NCI-H1105 treated with DMSO at 0.1 percent for 48 hours (cell line): ENCODE results near the gene P2RY6.
"Not testable (repeated sequence)": the region's sequence is repeated elsewhere in the genome, so short reads cannot be mapped to it uniquely, and the experiment has no call there.

Experiments used
- DNase-seq: peaks from one replicate; lab custom pipeline; 2025; lab: John Stamatoyannopoulos, UW

The P2RY6 gene, protein sequence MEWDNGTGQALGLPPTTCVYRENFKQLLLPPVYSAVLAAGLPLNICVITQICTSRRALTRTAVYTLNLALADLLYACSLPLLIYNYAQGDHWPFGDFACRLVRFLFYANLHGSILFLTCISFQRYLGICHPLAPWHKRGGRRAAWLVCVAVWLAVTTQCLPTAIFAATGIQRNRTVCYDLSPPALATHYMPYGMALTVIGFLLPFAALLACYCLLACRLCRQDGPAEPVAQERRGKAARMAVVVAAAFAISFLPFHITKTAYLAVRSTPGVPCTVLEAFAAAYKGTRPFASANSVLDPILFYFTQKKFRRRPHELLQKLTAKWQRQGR

GRCh38 chr11:73271936-73272679 lies at the start of gene P2RY6:
TSS of gene P2RY6 (plus strand) at chr11:73272338. CDS start at chr11:73296519, 24,181 bp downstream.
- DNase-seq = no peak

- no peak for DNase-seq
These were observed 48.0 kb upstream of the P2RY6 start for GRCh38 chr11:73223998-73224730.

DNA sequence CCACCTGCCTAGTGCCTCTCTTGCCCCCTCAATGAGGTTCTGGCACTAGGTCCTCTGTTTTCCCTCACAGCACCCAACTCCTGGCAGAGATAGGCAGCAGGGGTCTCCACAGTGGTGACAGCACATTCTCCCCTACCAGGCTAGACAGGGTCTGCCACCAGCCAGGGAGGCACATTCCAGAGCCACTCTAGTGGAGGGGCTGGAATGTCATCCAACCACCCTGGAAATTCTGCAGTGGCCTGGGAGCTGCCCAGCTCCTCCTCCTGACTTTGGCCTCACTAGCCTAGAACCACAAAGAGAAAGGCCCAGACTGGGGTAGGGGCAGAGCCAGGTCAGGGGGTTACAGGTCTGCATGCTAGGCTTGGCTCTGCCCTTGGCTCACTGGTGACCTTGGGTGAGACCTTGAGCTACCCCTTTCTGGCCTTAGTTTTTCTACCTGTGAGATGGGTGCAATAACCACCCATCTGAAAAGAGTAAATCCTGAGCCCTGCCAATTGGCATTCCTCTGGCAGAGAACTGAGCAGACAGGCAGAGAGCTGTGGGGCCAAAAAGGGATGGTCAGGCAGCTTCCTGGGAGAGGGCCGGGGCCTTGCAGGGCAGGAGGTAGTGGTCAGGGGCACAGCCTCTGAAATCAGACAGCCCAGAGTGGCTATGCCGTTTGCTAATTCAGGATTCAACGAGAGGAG lies 47.0 kb upstream of the P2RY6 start:
- no peak for DNase-seq

GRCh38 chr11:73225851-73226250 lies 46.3 kb upstream of the P2RY6 start:
- DNase-seq = no peak

- DNase-seq = no peak
These were observed 45.7 kb upstream of the P2RY6 start for GRCh38 chr11:73226297-73227006.

DNA sequence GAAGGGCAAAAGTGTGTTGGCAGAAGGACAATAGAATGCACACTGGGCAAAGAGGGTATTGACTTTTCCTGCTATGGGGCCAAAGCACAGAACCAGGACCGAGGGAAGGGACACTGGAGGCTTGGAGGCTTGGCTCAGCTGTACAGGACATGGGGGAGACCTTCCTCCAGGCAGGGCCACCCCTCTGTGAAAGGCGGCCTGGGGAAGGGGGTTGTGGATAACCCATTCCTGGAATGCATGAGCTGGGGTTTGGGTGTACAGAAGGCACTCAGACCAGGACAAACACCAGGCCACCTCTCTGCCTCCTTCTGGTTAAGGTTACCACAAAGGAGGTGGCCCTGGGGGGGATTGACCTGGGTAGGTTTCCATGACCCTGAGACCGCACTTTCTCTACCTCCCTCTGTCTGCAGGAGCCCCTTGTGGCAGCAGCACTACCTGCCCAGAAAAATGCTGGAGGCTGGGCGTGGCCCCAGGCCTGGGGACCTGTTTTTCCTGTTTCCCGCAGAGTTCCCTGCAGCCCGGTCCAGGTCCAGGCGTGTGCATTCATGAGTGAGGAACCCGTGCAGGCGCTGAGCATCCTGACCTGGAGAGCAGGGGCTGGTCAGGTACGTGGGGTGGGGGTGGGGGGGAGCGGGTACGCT lies 44.4 kb upstream of the P2RY6 start:
- no peak for DNase-seq

- no peak for DNase-seq
These were observed 43.6 kb upstream of the P2RY6 start for GRCh38 chr11:73228268-73229134.

DNA sequence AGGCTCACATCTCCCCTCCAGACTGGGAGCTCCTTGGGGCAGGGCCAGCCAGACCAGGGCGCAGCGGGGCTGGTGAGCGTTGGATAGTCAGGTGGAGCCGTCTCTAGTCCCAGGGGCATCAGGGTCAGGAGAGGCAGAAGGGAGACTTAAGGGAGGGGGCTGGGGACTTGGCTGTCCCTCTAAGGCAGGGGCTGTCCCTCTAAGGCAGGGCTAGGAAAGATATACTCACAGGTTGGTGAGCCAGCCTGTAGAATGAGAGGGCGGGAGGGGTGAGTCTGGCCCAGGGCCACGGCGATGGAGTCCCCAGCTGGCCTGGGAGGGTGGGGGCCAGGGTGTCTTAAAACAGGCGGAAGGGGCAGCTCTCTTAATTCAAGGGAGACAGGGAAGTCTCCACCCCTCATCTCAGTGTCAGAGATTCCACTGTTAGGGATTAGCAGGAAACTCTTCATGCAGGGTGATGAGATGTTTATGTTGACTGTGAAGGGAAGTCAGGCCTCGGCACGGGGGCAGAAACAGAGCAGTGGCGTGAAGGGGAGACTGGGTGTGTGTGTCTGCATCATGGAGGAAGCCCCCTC lies 42.7 kb upstream of the P2RY6 start:
- no peak for DNase-seq

DNA sequence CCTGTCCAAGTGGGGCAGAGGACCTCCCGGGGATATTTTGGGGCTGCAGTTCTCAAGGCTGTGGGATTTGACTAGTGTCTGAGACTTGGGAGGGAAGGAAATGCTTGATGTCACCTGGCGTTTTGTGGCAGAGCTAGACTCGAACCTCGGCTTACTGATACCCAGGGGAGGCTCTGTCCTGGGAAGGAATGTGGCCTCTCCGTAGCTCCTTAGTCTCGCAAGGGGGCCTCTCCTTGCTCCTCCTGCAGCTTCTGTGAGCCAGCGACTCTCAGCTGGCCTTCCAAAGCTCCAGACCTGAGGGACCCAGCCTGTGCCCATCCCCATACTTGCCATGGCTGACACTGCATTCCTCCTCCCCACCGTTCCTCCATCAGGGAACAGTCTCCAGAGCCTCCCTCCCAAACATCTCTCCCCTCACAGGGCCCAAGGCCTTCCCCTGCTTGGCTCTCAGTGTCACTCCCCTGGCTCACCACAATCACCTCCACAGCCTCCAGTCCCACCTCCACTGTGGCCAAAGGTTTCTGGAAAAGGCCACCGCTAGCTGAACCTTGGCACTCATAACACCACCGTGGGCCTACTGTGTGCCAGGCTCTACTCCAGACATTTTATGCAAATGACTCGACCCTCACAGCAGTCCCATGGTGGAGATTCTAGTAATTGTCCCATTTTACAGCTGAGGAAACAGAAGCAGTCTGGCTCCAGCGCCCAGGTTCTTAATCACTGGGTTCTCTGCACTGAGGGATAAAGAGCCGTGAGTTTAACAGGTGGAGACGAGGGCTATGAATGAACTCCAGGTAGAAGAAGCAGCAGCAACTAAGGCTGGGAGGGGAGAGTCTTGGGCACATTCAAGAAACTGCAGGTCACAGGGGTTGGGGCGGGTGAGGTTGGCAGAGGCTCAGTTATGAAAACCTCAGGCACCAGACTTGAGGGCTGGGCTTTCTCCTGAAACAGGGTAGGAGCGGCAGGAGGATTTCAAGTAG lies 42.0 kb upstream of the P2RY6 start:
- DNase-seq = no peak

GRCh38 chr11:73230931-73231330 lies 41.2 kb upstream of the P2RY6 start:
- DNase-seq = no peak

- DNase-seq = not testable (repeated sequence)
These were observed 39.7 kb upstream of the P2RY6 start for GRCh38 chr11:73232487-73232886.

DNA sequence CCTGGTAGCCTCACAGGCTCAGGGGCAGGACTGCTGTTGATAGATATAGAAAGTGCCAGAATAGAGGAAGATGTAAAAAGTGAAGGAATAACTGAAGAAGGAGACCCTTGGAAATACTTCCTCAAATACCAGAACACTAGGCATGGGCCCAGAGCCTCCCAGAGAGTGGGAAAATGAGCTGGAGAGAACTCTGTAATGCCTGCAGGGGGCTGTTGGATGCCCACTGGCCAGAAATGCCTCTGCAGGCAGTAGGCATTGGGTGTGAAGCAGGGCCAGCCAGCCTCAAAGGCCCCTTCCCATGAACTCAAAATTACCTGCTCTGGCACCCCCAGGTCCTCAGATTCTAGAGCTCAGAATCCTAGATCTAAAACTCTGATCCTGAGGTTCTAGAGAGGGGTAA lies 38.9 kb upstream of the P2RY6 start:
- DNase-seq = no peak

DNA sequence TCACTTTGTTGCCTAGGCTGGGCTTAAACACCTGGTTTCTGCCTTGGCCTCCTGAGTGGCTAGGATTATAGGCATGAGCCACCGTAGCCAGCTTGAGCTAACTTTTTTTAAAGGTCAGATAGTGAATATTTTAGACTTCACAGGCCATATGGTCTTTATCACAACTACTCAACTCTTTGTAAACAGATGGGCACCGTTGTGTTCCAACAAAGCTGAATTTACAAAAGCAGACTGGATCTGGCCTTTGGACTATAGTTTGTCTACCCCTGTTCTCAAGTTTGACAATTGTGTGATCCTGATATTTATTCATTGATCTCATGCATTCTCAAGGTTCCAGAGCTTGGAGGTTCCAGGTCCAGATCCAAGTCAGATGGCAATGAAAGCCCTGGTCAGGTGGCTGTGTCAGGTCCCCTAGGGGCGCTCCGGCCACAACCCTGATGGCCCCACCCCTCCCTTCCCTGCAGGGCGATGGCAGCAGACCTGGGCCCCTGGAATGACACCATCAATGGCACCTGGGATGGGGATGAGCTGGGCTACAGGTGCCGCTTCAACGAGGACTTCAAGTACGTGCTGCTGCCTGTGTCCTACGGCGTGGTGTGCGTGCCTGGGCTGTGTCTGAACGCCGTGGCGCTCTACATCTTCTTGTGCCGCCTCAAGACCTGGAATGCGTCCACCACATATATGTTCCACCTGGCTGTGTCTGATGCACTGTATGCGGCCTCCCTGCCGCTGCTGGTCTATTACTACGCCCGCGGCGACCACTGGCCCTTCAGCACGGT lies 38.3 kb upstream of the P2RY6 start:
- no peak for DNase-seq

- no peak for DNase-seq
These were observed 37.5 kb upstream of the P2RY6 start for GRCh38 chr11:73234471-73235181.

DNA sequence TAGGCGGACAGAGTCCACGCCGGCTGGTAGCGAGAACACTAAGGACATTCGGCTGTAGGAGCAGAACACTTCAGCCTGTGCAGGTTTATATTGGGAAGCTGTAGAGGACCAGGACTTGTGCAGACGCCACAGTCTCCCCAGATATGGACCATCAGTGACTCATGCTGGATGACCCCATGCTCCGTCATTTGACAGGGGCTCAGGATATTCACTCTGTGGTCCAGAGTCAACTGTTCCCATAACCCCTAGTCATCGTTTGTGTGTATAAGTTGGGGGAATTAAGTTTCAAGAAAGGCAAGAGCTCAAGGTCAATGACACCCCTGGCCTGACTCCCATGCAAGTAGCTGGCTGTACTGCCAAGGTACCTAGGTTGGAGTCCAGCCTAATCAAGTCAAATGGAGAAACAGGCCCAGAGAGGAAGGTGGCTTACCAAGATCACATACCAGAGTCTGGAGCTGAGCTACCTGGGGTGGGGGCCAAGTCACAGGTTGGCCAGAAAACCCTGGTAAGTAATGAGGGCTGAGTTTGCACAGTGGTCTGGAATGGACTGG lies 36.8 kb upstream of the P2RY6 start:
- no peak for DNase-seq

DNA sequence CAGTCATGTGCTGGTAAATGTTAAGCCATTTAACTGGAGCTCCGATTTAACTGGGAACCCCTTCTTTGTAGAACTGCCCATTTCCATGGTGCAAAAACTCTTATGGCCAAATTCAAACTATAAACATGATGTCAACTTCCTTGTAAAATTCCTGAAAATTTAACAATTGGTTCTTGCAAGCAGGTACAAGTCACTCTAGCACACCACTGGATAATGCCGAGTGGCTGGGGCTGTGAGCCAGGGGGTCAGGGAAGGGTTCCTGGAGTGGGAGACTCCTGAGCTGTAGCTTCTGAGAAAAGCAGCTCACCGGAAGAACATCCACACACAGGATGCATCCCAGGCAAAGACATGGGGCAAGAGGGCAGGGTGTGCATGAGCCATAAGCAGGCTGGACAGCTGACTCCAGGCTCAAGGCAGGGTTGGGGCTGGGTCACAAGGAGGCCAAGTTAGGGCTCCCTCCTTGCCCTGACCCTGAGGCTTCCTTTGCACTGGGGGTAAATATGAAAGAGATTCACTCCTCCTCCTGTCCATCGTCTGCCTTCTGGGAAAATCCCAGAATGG lies 35.9 kb upstream of the P2RY6 start:
- no peak for DNase-seq
